GM21390 (cell line): Measurements from ENCODE around the gene ABHD11.
A peak's percentile ranks its signal among the peaks of the same experiment; 100 is the strongest.
"Not testable (repeated sequence)": the region's sequence is repeated elsewhere in the genome, so short reads cannot be mapped to it uniquely, and the experiment has no call there.

Source experiments
- ATAC-seq: cut with Tn5 transposase; IDR thresholded peaks from one replicate; pipeline ENCODE4 v1.9.1; 2021; ENCODE audit not compliant: unreplicated experiment

The ABHD11 gene

GRCh38 chr7:73718905-73719805 lies 19.4 kb downstream of the ABHD11 start, which contains the start of gene STX1A:
STX1A (minus strand) TSS chr7:73719669; CDS start chr7:73719631, 38 bp downstream.
- ATAC-seq: peak; percentile 55

DNA sequence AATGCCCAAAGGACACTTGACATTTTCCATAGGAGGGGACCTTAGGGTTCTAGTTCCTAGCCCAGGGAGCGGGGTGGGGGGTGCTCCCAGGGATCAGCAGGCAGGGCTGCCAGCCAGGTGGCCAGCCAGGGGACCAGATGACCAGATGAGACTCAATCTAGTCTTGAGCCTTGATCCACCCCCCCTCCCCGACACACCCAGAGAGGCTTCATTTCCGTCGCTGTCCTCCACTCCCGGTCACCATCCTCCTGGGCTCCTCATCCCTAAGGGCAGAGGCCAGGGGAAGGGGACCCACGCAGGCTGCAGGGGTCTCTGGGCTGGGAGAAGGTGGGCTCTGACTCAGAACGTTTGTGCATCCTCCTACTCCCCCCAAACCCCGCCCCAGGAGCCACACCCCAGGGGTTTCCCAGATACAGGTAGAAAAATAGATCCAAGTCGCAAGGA lies 20.1 kb downstream of the ABHD11 start:
- ATAC-seq: no peak

GRCh38 chr7:73717991-73718405 lies 20.6 kb downstream of the ABHD11 start:
- ATAC-seq: no peak

- ATAC-seq: no peak
These were observed 21.4 kb downstream of the ABHD11 start for GRCh38 chr7:73717025-73717807.

DNA sequence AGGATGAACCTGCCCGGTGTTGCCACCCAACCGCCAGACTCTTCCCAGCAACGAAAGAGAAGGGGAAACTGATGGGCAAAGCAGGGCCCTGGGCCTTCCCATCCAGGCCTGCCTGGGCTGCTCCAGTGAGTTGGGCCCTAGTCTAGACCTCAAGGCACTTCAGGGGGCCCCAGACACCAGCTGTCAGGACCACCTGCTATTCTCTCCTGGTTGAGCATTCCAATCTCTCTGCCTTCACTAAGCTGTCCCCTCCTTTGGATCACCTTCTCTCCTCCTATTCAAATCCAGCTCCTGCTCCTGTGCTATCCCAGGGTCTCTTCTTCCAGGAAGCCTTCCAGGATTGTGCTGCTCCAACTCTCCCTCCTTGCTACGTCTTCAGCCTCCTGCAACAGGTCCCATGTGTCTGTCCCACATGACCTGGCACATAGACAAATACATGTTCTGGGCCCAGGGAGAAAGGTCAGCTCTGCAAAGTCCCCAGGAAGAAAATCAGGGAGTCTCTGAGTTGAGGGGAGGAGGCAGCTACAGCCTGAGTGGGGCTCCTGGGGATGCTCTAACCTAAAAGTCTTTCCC lies 22.2 kb downstream of the ABHD11 start:
- no peak for ATAC-seq

DNA sequence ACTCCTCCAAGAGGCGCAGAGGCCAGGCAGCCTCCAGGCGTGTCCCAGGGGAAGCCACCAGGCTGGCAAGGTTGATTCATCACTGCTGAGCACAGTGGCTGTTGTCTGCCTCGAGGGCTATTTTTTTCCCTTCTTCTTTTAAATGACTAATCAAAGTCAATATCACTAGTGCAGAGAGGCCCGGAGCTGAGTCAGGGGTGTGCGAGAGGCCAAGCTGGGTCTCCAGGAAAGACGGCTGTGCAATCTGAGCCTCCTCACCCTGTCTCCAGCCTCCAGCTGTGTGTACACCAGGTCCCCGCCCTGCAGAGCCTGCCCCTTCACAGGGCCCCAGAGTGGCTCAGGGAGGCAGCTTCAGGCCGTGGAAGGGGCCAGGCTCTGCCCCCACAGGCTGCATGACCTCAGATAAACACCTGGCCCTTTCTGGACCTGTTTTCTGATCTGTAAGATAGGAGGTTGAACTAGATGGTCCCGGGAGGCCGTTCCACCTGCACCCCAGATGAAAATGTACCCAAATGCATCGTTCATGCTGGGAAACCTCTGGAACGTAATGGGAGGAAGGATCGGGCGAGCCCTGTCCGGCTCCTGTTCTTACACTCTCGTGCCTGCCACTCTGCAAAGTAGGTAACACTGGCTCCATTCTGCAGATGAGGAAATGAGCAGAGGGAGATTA lies 22.8 kb downstream of the ABHD11 start:
- no peak for ATAC-seq

DNA sequence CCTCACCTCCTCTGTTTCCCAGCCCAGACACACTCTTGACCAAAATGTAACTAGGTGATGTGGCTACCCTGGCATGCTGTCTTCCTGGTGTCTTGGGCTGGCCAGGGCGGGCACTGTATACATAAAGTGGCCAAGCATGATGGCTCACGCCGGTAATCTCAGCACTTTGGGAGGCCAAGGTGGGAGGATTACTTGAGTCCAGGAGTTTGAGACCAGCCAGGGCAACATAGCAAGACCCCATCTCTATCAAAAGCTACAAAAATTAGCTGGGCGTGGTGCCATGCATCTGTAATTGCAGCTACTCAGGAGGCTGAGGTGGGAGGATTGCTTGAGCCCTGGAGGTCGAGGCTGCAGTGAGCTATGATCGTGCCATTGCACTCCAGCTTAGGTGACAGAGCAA lies 25.3 kb downstream of the ABHD11 start:
- ATAC-seq: not testable (repeated sequence)

DNA sequence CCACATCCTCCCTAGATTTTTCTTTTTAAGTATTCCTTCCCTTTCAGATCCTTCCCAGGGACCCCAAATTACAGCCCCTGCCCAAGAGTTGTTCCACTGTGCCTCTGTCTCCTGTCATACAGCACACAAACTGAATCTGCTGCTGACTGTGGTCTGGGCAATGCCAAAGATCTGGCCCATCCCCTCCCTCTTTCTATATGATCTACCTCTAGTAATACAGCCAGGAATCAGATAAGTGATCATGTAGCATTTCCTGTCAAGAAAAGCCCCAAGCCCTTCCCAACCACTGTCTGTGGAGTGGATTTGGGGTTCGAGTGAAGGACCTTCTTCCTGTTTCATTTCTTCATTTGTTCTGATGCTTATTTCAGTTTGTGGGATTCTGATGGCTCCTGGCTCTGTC lies 25.8 kb downstream of the ABHD11 start:
- no peak for ATAC-seq

DNA sequence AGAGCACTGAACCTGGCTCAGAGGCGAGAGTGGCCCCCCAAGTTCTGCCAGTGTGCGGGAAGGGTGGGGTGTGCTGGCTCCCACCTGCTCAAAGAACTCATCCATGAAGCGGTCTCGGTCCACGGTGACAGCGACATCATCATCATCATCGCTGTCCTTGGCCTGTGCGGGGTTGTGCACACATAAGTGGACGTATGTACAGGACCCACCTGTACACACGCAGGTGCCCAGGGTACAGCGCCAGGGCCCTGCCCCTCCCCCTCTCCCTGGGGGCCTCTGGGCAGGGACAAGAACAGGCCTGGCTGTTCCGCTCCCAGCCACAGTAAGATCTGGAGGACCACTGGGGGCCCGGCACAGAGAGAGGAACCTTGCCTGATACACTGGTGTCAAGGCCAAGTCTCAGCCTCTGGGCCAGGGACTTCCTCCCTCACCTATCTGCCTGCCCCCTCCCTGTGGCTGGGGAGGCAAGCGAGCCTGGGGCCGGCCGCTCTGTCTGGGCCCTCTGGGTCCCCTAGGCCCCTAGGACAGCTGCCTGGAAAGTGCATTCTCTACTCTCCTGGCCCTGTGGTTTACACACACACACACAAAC lies 29.5 kb downstream of the ABHD11 start:
- ATAC-seq: no peak

GRCh38 chr7:73707045-73707631 lies 31.5 kb downstream of the ABHD11 start:
- no peak for ATAC-seq

GRCh38 chr7:73706126-73707044 lies 32.2 kb downstream of the ABHD11 start:
- no peak for ATAC-seq

- ATAC-seq: no peak
These were observed 33.1 kb downstream of the ABHD11 start for GRCh38 chr7:73705551-73705920.

DNA sequence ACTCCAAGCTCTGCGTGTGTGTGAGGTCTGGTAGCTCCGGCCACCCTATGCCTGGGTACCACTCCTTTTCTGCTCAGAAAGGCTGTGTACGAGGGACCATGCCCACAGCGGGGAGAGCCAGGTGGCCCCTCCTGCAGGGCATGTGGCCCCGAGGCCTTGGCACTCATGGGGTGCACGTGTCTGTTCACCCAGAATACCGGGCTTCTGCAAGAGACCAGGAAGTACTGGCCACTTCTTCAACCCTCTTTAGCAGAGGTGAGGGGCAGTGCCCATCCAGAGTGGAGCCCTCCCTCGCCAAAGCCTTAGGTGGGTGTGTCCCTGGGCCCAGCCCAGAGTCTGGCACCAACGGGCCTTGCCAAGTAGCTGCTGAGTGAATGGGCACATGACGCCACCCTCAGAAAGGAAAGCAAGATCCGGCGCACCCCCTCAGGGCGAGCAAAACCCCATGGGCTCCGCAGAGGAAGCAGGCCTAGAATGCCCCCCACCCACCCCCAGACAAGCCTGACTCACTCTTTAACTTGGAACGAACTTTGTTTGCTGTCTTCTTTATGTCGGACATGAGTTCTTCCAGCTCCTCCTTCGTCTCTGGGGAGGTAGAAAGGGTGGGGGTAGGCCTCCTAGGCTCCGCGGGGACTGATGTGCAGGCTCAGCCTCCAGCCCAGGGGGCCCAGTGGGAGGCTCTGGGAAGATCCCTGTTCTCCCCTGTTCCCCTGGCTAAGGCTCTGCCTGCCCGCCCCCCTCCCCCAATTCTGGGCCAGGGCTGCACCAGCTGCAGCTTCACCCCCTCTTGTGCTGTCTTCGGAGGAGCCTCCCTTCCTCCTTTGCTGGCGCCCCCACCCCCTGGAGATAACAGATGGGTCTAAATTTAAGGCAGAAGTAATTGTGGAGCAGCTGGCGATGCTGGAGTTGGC lies 33.7 kb downstream of the ABHD11 start:
- ATAC-seq: no peak

DNA sequence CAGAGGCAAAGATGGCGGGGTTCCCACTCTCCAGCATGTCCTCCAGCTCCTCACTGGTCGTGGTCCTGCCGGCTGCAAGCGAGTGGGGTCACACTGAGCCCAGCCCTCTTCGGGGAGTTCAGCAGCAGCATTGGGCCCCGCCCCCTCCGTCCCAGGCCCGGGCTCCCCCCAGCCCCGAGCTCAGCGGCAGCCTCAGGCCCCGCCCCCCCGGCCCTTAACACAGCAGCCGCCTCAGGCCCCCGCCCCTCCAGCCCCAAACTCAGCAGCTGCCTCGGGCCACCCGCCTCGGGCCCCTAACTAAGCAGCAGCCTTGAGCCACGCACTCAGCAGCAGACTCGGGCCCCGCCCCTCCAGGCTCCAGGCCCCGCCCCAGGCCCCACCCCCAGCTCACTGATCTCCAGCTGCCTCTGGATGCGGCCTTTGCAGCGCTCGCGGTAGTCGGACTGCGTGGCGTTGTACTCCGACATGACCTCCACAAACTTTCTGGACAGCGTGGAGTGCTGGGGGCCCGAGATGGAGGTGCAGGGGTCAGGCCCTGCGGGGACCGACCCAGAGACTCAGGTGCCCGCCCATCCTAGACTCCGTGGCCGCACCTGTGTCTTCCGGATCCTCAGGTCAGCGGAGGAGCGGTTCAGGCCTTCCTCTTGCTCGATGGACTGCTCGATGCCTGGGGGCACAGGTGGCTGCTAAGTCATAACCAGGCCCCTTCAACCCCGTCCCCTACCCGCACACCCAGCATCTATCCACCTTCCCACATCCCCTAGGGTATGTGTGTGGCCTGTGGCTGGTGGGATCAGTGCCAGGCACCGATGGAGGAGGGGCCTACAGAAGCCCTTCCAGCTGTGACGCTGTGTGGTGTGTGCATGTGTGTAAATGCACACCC lies 34.6 kb downstream of the ABHD11 start:
- no peak for ATAC-seq

- ATAC-seq: no peak
These were observed 35.4 kb downstream of the ABHD11 start for GRCh38 chr7:73703225-73703624.

DNA sequence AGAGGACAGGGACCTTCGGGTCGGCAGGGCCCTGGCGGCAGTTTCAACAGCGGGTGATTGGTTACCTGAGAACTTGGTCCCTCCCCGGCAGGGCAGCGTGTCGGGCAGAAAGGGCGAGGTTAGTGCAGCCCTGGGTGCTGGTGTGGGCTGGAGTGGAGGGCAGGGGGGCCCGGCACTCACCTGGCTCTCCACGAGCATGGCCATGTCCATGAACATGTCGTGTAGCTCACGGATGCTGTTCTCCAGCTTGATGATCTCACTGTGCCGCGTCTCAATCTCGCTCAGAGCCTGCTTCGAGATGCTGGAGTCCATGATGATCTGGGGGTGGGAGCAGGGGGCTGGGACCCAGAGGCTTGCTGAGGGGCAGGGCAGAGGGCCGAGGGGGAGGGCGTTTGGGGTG lies 35.9 kb downstream of the ABHD11 start:
- no peak for ATAC-seq

DNA sequence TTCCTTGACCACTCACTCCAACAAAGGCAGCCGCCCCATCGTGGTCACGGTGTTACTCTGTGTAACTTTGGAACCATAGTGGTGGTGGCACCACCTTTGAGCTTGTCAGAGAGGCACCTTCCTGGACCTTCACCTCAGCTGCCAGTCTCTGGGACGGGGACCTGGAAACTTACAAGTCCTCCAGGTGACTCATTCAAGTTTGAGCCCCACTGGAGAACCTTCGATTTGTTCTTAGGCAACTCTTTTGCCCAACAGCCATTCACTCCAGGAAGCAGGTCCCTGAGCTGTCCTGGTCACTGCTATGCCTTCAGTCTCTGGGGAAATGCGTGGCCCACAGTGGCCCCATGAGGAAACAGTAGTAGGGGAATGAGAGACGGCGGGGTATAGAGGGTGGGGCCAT lies 36.4 kb downstream of the ABHD11 start:
- ATAC-seq: no peak
